BJ (cell line): ENCODE measurements around the gene PPTC7. TPM values are rescaled to one million over a fixed set of nuclear protein-coding genes. Genes with fewer than 3 reads are reported as not detected.

ENCODE experiments used
- CTCF ChIA-PET: fragments of 350-600 bp; formaldehyde crosslinking; extraction: SDS; loops from one replicate; lab custom pipeline; 2021; ENCODE audit warnings: antibody characterized with exemption, inconsistent platforms; lab: Yijun Ruan, JAX
- POLR2A ChIA-PET: fragments of 300-600 bp; sonication (Branson Sonifier 250); formaldehyde crosslinking; extraction: SDS; loops from one replicate; lab custom pipeline; 2021; ENCODE audit warnings: antibody characterized with exemption; lab: Charles Lee
- DNase-seq: peaks from one replicate; pipeline ENCODE4 v3.0.0-alpha.2; 2011; ENCODE audit warnings: low read depth
- H3K27me3 ChIP-seq: 2 replicates; pipeline ENCODE4 v1.6.0; 2011; ENCODE audit warnings: low read length; ENCODE audit not compliant: control insufficient read depth, insufficient read depth
- H3K36me3 ChIP-seq: 2 replicates; pipeline ENCODE4 v1.5.1; 2011; ENCODE audit warnings: low read length; ENCODE audit not compliant: control insufficient read depth, insufficient read depth
- H3K4me3 ChIP-seq: 2 replicates; pipeline ENCODE4 v1.5.1; 2011; ENCODE audit warnings: low read depth, mild to moderate bottlenecking, control low read depth, low read length
- polyA plus RNA-seq: library from polyadenylated mRNA; depleted of rRNA; stranded (reverse); fragments of >200 nt; gene quantifications from 2 replicates; pipeline ENCODE4 v1.2.3, GENCODE V29; 2011
- TF ChIP-seq, protein P1 (sequence below): IDR thresholded peaks from 2 replicates; pipeline ENCODE4 v1.5.1; 2011; ENCODE audit warnings: low read depth, mild to moderate bottlenecking, control low read depth, inconsistent platforms, low read length, moderate library complexity; ENCODE audit not compliant: insufficient read depth

PPTC7 gene
- polyA plus RNA-seq, 1 experiment: 6.0 TPM

- DNase-seq: no peak
- TF ChIP-seq, protein P1, sequence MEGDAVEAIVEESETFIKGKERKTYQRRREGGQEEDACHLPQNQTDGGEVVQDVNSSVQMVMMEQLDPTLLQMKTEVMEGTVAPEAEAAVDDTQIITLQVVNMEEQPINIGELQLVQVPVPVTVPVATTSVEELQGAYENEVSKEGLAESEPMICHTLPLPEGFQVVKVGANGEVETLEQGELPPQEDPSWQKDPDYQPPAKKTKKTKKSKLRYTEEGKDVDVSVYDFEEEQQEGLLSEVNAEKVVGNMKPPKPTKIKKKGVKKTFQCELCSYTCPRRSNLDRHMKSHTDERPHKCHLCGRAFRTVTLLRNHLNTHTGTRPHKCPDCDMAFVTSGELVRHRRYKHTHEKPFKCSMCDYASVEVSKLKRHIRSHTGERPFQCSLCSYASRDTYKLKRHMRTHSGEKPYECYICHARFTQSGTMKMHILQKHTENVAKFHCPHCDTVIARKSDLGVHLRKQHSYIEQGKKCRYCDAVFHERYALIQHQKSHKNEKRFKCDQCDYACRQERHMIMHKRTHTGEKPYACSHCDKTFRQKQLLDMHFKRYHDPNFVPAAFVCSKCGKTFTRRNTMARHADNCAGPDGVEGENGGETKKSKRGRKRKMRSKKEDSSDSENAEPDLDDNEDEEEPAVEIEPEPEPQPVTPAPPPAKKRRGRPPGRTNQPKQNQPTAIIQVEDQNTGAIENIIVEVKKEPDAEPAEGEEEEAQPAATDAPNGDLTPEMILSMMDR: no peak
- POLR2A ChIA-PET: no interaction called here
- H3K27me3 ChIP-seq: no peaks in the 10 kb centered on the region
- no peak overlapping the region for H3K4me3 ChIP-seq
- CTCF ChIA-PET: interaction anchor here (0.9 to 1.1 kb wide), 2 partner anchors 12 to 60 kb away, joined by 4 read pairs; no protein-coding TSS in a partner anchor
- peaks cover 9% of the 10 kb centered on the region for H3K36me3 ChIP-seq
These were observed 43.1 kb downstream of the PPTC7 start for GRCh38 chr12:110540048-110540447.

DNA sequence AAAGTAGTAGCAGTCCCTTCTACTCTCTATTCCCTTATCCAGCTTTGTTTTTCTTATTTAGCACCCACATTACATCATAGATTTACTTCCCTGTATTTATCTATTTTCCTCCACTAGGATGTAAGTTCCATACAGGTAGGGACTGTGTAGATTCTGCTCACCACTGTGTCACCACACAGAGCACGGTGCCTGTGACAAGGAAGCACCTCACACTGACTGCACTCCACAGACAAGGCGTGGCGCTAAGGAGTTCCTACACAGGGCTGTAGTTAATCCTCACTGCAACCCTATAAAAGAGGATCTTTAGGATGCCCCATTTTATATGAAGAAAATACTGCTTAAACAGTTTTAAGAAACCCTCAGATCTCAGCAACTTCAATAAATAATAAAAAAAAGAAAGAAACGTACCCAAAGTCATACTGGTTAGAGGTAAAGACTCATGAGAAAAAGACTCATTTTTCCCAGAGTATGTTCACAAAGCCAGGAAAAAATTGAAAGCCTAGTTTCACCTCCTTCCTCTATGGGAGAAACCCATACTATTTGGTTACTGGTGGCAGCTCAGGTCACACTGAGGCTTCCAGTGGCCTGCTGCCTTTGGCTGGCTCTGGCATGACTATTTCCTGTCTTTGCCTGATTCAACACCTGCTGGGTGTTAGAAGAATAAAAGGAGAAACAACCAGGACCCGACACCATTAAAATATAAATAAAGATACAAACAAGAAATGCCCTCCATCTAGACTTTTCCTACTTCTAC lies 44.1 kb downstream of the PPTC7 start:
- POLR2A ChIA-PET: no interaction called here

DNA sequence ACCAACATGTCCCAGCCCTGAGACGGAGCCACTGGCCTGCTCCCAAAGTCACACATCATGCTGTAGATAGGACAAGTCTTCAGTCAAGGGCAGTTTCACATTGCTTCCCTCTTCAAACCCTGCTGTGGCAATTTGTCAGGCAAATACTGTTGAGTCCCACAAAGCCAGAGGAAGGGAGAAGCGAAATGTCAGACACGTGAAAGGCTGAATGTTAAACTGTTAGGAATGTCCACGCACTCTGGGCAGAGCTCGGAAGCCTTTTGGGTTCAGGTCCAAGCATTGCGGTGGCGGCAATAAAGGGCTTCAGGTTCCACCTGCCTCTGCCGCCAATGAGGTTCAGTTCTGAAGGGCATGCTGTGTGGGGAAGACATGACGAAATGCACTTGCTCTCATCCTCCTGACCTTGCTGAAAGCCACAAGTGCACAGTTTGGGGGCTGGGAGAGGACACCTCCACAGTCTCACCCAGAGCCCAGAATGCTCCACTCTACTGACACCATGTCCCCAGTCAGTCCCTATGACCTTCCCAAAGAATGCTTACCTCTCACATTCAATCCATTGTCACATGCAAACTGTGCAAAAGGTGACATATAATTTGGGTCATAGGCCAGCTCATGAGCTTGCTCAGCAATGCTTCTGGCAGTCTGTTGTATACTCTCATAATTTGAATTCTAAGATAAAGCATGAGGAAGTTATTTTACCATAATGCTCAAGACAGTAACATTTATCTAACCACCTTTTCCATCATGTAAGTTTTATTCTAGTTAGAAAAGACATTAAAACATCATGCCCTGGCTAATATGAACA lies 45.3 kb downstream of the PPTC7 start:
- DNase-seq: no peak
- ChIA-PET CTCF (interaction anchor here (0.6 to 2.6 kb wide), 7 partner anchors 10 to 197 kb away, joined by 3 to 14 read pairs (median 5); no protein-coding TSS in a partner anchor), POLR2A (no interaction called here)
- H3K36me3 ChIP-seq: peaks cover 9% of the 10 kb centered on the region
- no peak overlapping the region for H3K4me3 ChIP-seq
- H3K27me3 ChIP-seq: no peaks in the 10 kb centered on the region
- TF ChIP-seq, protein P1: no peak

More for the DNA sequence above, 44.1 kb downstream of the PPTC7 start:
- peaks cover 9% of the 10 kb centered on the region for H3K36me3 ChIP-seq
- no peaks in the 10 kb centered on the region for H3K27me3 ChIP-seq
- no peak overlapping the region for H3K4me3 ChIP-seq
- CTCF ChIA-PET: interaction anchor here (0.9 to 2.6 kb wide), 5 partner anchors 10 to 62 kb away, joined by 3 to 14 read pairs (median 4); no protein-coding TSS in a partner anchor
- no peak for DNase-seq
- TF ChIP-seq, protein P1: no peak

- H3K4me3 ChIP-seq: no peak overlapping the region
- ChIA-PET CTCF (interaction anchor here (0.9 to 2.6 kb wide), 5 partner anchors 11 to 64 kb away, joined by 3 to 14 read pairs (median 5); no protein-coding TSS in a partner anchor), POLR2A (interaction anchor here (0.5 kb wide), 1 partner anchor 54 kb away, joined by 3 read pairs; no protein-coding TSS in a partner anchor)
- no peak for DNase-seq
- TF ChIP-seq, protein P1: no peak
- H3K36me3 ChIP-seq: peaks cover 9% of the 10 kb centered on the region
- H3K27me3 ChIP-seq: no peaks in the 10 kb centered on the region
These were observed 46.1 kb downstream of the PPTC7 start for GRCh38 chr12:110536834-110537604.
